Brain microvascular endothelial cell (primary cell): ENCODE results near the gene GORASP1.

ENCODE experiments used
- DNase-seq: peaks from one replicate; pipeline ENCODE4 v3.0.0-alpha.2; 2020
- H3K27ac ChIP-seq: fragments of 250-450 bp; sonication (Bioruptor Pico); 2 replicates; pipeline ENCODE4 v1.5.1; 2020; ENCODE audit warnings: mild to moderate bottlenecking, moderate library complexity
- H3K27me3 ChIP-seq: fragments of 250-450 bp; sonication (Bioruptor Pico); replicated peaks from 2 replicates; pipeline ENCODE4 v1.5.1; 2020; ENCODE audit warnings: mild to moderate bottlenecking
- H3K36me3 ChIP-seq: fragments of 250-450 bp; sonication (Bioruptor Pico); replicated peaks from 2 replicates; pipeline ENCODE4 v1.5.1; 2020; ENCODE audit warnings: mild to moderate bottlenecking
- H3K4me3 ChIP-seq: 2 replicates; pipeline ENCODE4 v1.5.1; 2011; ENCODE audit warnings: low read depth, mild to moderate bottlenecking, control low read depth, low read length, moderate library complexity
- CTCF ChIP-seq: IDR thresholded peaks from 2 replicates; pipeline ENCODE4 v1.5.1; 2011; ENCODE audit warnings: low read depth, mild to moderate bottlenecking, moderate library complexity, low read length, control low read depth, inconsistent platforms; ENCODE audit errors: missing control alignments
- in situ Hi-C: cut with HindIII; loops from 2 replicates; pipeline ENCODE4 v1.10.0; 2017; ENCODE audit warnings: low sequenced_read_pairs, low pct_ligation_motif_present

Gene GORASP1

GRCh38 chr3:39128951-39129350 is 21.5 kb upstream of the GORASP1 start:
- in situ Hi-C loops, result no loop called here
- H3K4me3 ChIP-seq, result no peak overlapping the region
- no peak for DNase-seq
- no peaks in the 10 kb centered on the region for H3K27me3 ChIP-seq
- no peak overlapping the region for H3K27ac ChIP-seq
- no peak for TF ChIP-seq CTCF
- no peaks in the 10 kb centered on the region for H3K36me3 ChIP-seq

GRCh38 chr3:39127908-39128304 is 20.5 kb upstream of the GORASP1 start:
- no peak overlapping the region for H3K27ac ChIP-seq
- no peak for TF ChIP-seq CTCF
- no peak overlapping the region for H3K4me3 ChIP-seq
- no peaks in the 10 kb centered on the region for H3K27me3 ChIP-seq
- H3K36me3 ChIP-seq, result no peaks in the 10 kb centered on the region
- in situ Hi-C loops, result no loop called here
- no peak for DNase-seq

GRCh38 chr3:39127269-39127907 is 20.0 kb upstream of the GORASP1 start:
- Histone ChIP-seq H3K27me3 (no peaks in the 10 kb centered on the region), H3K27ac (no peak overlapping the region), H3K36me3 (no peaks in the 10 kb centered on the region), H3K4me3 (no peak overlapping the region)
- in situ Hi-C loops, result no loop called here
- no peak for TF ChIP-seq CTCF
- no peak for DNase-seq

- TF ChIP-seq CTCF, result peak; percentile 75
- in situ Hi-C loops, result no loop called here
- no peaks in the 10 kb centered on the region for H3K27me3 ChIP-seq
- no peak overlapping the region for H3K27ac ChIP-seq
- peak; percentile 45 for DNase-seq
- H3K36me3 ChIP-seq, result no peaks in the 10 kb centered on the region
- H3K4me3 ChIP-seq, result no peak overlapping the region
These were observed 19.2 kb upstream of the GORASP1 start for GRCh38 chr3:39126532-39127071.

- DNase-seq, result no peak
- Histone ChIP-seq H3K27me3 (no peaks in the 10 kb centered on the region), H3K4me3 (no peak overlapping the region), H3K27ac (no peak overlapping the region), H3K36me3 (no peaks in the 10 kb centered on the region)
- in situ Hi-C loops, result no loop called here
- no peak for TF ChIP-seq CTCF
These were observed 18.5 kb upstream of the GORASP1 start for GRCh38 chr3:39125841-39126500.
